Activated CD8-positive, alpha-beta memory T cell treated with anti-CD3 and anti-CD28 coated beads, Interleukin-2, amount 10 ng/mL, durations not matched to agents 7 days and 5 days (primary cell): Measurements from ENCODE around the gene RIOK3. TPM values are rescaled to one million over a fixed set of nuclear protein-coding genes. Genes with fewer than 3 reads are reported as not detected.
A peak's percentile ranks its signal among the peaks of the same experiment; 100 is the strongest.
"Not testable (repeated sequence)": the region's sequence is repeated elsewhere in the genome, so short reads cannot be mapped to it uniquely, and the experiment has no call there.

Experiments
- ATAC-seq: fragments of 150-1000 bp; cut with Tn5 transposase; one replicate; pipeline ENCODE4 v1.10.0; 2021; ENCODE audit warnings: moderate library complexity
- CTCF ChIA-PET: fragments of 350-600 bp; sonication (Branson Sonifier 250); formaldehyde crosslinking; loops from one replicate; lab custom pipeline; 2021; ENCODE audit warnings: antibody characterized with exemption; lab: Charles Lee
- DNase-seq: peaks from one replicate; pipeline ENCODE4 v3.0.0-alpha.2; 2020
- H3K27ac Mint-ChIP-seq: one replicate; pipeline ENCODE4 v1.8.0; 2021; ENCODE audit warnings: mild to moderate bottlenecking, mixed read lengths
- H3K27me3 Mint-ChIP-seq: one replicate; pipeline ENCODE4 v1.8.0; 2021; ENCODE audit warnings: mixed read lengths
- H3K36me3 Mint-ChIP-seq: one replicate; pipeline ENCODE4 v1.8.0; 2021; ENCODE audit warnings: mild to moderate bottlenecking, mixed read lengths
- H3K4me1 Mint-ChIP-seq: one replicate; pipeline ENCODE4 v1.8.0; 2021; ENCODE audit warnings: mixed read lengths
- H3K4me3 Mint-ChIP-seq: one replicate; pipeline ENCODE4 v1.8.0; 2021; ENCODE audit warnings: mild to moderate bottlenecking, moderate library complexity, mixed read lengths
- H3K9me3 Mint-ChIP-seq: one replicate; pipeline ENCODE4 v1.8.0; 2022; ENCODE audit warnings: low read depth, mixed read lengths
- total RNA-seq, 2 experiments: library from RNA; stranded (reverse); gene quantifications; one replicate each; pipeline ENCODE4 v1.2.3, GENCODE V29; 2021

The RIOK3 gene
- 10 to 100 TPM; 47.9 to 63.4 TPM for total RNA-seq

GRCh38 chr18:23452728-23453679 is at the start of gene RIOK3:
RIOK3 (plus strand) TSS chr18:23453287; CDS start chr18:23453440, 153 bp downstream.
- Mint-ChIP-seq H3K36me3 (peaks cover 10% of the 10 kb centered on the region), H3K4me3 (peak within 1 kb of the TSS; percentile 100), H3K27me3 (no peaks in the 10 kb centered on the region), H3K27ac (peak within 1 kb of the TSS; percentile 89), H3K4me1 (peaks cover 52% of the 10 kb centered on the region), H3K9me3 (no peaks in the 10 kb centered on the region)
- ATAC-seq = peak; percentile 97
- DNase-seq = peak; percentile 98
- CTCF ChIA-PET = interaction anchor here (0.6 to 1.4 kb wide), 6 partner anchors 9 to 63 kb away, joined by 3 to 4 read pairs (median 4); no protein-coding TSS in a partner anchor

- no peaks in the 10 kb centered on the region for H3K9me3 Mint-ChIP-seq
- H3K4me3 Mint-ChIP-seq = no peak overlapping the region
- ATAC-seq (no peak), DNase-seq (no peak)
- H3K4me1 Mint-ChIP-seq = peaks cover 2% of the 10 kb centered on the region
- H3K36me3 Mint-ChIP-seq = no peaks in the 10 kb centered on the region
- no peak overlapping the region for H3K27ac Mint-ChIP-seq
- H3K27me3 Mint-ChIP-seq = no peaks in the 10 kb centered on the region
- CTCF ChIA-PET = no interaction called here
Measured at GRCh38 chr18:23403310-23403709, 49.8 kb upstream of the RIOK3 start.

DNA sequence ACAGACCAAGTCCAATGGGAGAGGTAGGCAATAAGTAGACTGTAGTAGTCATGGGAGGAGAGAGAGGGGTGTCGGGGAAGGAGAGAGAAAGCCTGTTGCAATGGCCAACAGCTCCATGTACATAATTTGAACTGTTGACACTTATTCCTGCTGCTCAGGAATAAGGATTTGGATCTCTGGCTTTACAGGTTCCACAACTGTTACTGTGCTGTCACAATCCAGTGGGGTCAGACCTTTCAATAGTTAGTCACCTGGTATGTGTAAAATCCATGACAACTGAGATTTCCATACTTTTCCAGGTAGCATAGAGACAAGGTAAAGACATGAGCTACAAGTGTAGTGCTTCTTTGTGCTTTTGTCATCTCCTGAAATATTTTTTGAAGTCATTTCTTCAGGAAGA is 47.5 kb upstream of the RIOK3 start:
- CTCF ChIA-PET = interaction anchor here (0.9 to 1.7 kb wide), 5 partner anchors 14 to 477 kb away, joined by 3 to 4 read pairs (median 3); partner anchors contain the start of gene CABLES1
- DNase-seq (no peak), ATAC-seq (no peak)
- H3K36me3 Mint-ChIP-seq = no peaks in the 10 kb centered on the region
- no peaks in the 10 kb centered on the region for H3K9me3 Mint-ChIP-seq
- H3K27ac Mint-ChIP-seq = no peak overlapping the region
- H3K4me1 Mint-ChIP-seq = no peaks in the 10 kb centered on the region
- no peak overlapping the region for H3K4me3 Mint-ChIP-seq
- H3K27me3 Mint-ChIP-seq = no peaks in the 10 kb centered on the region

DNA sequence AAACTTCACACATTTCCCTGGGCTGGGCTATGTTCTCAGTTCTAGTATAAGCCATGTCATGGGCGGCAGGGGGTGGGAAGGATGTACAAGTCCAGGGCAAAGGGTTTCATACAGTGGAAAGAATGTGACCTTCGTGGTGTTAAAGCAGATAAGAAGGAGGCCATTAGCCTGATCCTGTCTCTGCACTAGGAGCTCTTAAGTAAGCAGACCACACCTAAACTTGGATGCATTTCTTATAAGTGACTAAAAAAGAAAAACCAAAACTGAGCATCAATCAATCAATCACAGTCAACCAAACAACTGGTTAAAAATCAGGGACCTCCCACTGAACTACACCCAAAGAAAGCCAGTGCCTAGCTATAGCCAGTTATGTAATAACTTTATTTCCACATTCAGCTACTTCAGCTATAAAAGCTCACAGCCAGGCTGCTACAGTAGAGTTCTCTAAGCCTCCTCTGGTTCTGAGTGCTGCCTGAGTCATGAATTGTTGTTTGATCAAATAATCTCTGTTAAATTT is 46.8 kb upstream of the RIOK3 start:
- no peaks in the 10 kb centered on the region for H3K27me3 Mint-ChIP-seq
- H3K36me3 Mint-ChIP-seq = no peaks in the 10 kb centered on the region
- no peak for ATAC-seq
- H3K4me3 Mint-ChIP-seq = no peak overlapping the region
- H3K4me1 Mint-ChIP-seq = no peaks in the 10 kb centered on the region
- no peaks in the 10 kb centered on the region for H3K9me3 Mint-ChIP-seq
- DNase-seq = no peak
- CTCF ChIA-PET = interaction anchor here (1.0 to 1.7 kb wide), 3 partner anchors 15 to 271 kb away, joined by 3 to 4 read pairs (median 4); partner anchors contain the start of gene CABLES1
- H3K27ac Mint-ChIP-seq = no peak overlapping the region

- DNase-seq (no peak), ATAC-seq (no peak)
- CTCF ChIA-PET = interaction anchor here (0.9 to 3.0 kb wide), 26 partner anchors 14 to 613 kb away, joined by 3 to 29 read pairs (median 4); partner anchors contain the start of genes CABLES1 and RIOK3
- Mint-ChIP-seq H3K27ac (no peak overlapping the region), H3K27me3 (no peaks in the 10 kb centered on the region), H3K9me3 (no peaks in the 10 kb centered on the region), H3K4me1 (no peaks in the 10 kb centered on the region), H3K4me3 (no peak overlapping the region), H3K36me3 (no peaks in the 10 kb centered on the region)
Measured at GRCh38 chr18:23412351-23412964, 40.6 kb upstream of the RIOK3 start.

DNA sequence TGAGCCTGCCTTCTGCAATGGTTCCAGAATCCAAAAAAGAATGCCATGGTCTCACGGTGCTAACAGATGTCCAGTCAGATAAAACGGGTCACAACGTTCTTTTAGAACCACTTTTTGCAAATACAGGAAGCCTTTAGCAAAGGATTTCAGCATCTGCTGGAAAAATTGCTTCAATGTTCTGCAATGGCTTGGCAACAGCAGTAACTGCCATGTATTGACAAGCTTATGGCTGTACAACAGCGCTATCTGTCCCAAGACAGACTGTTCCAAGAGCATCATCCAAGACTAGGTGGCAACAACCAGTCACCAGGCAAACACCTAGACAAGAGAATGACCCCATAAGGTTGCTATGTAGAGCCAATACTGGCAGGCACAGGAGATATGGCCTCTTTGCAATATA is 37.6 kb upstream of the RIOK3 start:
- H3K36me3 Mint-ChIP-seq = no peaks in the 10 kb centered on the region
- no peak for DNase-seq
- no peak overlapping the region for H3K4me3 Mint-ChIP-seq
- H3K27me3 Mint-ChIP-seq = no peaks in the 10 kb centered on the region
- ATAC-seq = no peak
- no peak overlapping the region for H3K27ac Mint-ChIP-seq
- CTCF ChIA-PET = interaction anchor here (0.8 kb wide), 1 partner anchor 83 kb away, joined by 3 read pairs; no protein-coding TSS in a partner anchor
- H3K4me1 Mint-ChIP-seq = no peaks in the 10 kb centered on the region
- no peaks in the 10 kb centered on the region for H3K9me3 Mint-ChIP-seq

- Mint-ChIP-seq H3K36me3 (no peaks in the 10 kb centered on the region), H3K4me3 (no peak overlapping the region), H3K9me3 (no peaks in the 10 kb centered on the region), H3K27me3 (no peaks in the 10 kb centered on the region), H3K27ac (no peak overlapping the region), H3K4me1 (no peaks in the 10 kb centered on the region)
- ATAC-seq = no peak
- no peak for DNase-seq
- CTCF ChIA-PET = interaction anchor here (0.8 kb wide), 1 partner anchor 82 kb away, joined by 3 read pairs; no protein-coding TSS in a partner anchor
Measured at GRCh38 chr18:23416298-23416697, 36.8 kb upstream of the RIOK3 start.

DNA sequence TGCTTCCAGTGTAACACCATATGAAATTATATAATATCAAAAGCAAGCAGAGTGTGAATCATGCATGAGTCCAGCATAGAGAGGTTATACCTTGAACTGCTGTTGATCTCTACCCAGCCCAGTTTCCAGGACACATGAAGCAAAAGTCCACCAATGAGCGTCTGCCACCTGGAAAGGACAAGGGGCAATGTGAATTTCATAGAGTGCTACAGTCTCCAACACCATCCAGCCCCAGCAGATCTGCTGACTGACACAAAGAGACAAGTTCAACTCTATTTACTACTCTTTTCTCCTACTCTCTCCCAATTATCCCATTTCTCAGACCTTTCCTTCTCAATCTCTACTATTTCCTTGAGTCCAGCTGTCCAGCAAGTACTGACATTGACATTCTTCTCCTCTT is 31.8 kb upstream of the RIOK3 start:
- Mint-ChIP-seq H3K27ac (no peak overlapping the region), H3K4me3 (no peak overlapping the region), H3K4me1 (peaks cover 8% of the 10 kb centered on the region), H3K9me3 (peaks cover 2% of the 10 kb centered on the region), H3K36me3 (peaks cover under 1% of the 10 kb centered on the region), H3K27me3 (no peaks in the 10 kb centered on the region)
- CTCF ChIA-PET = no interaction called here
- DNase-seq (no peak), ATAC-seq (no peak)

DNA sequence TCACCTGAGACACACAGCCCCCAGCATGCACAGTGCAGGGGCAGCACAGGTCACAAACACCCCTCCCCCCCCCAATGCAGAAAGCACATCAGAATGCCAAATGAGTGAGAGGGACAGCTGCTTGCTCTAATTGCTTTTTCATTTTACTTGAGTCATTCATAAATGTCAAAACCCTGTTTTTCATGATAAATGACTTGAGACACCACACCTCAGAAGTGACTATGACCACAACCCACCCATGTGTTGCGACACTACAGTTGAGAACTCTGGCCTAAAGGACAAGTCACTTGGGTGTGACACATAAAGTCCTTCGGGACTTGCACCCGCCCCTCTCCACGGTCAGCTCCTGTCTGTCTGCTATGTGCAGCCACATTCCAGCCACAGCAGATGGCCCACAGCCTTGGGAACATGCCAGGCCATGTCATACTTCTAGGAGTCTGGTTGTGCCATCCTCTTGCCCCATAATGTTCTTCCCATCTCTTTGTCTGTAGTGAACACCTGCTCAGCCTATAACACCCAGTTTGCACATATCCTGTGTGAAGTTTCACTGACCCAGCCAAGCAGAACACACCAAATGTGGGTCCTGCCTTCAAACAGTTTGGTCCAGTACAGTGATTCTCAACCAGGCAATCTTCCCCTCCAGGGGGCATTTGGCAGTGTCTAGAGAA is 30.2 kb upstream of the RIOK3 start:
- H3K4me3 Mint-ChIP-seq = no peak overlapping the region

DNA sequence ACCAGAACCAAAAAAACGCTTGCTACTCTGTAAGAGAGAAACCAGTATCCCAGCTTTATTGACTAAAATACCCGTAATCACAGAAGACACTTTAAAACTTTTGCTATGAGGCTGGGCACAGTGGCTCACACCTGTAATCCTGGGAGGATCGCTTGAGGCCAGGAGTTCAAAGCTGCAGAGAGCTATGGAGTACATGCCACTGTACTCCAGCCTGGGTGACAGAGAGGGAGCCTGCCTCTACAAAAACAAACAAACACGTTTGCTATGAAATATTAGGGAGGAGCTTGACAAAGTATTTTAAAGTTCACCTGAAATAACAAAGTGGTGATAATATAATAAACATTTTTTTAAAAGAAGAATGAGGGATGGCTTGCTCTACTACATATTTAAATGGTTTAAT is 28.5 kb upstream of the RIOK3 start:
- DNase-seq = no peak
- Mint-ChIP-seq H3K27me3 (no peaks in the 10 kb centered on the region), H3K27ac (no peak overlapping the region), H3K4me3 (no peak overlapping the region), H3K9me3 (peaks cover 2% of the 10 kb centered on the region), H3K4me1 (peaks cover 8% of the 10 kb centered on the region), H3K36me3 (peaks cover 12% of the 10 kb centered on the region)
- no peak for ATAC-seq
- CTCF ChIA-PET = no interaction called here

More for the DNA sequence above, 30.2 kb upstream of the RIOK3 start:
- Mint-ChIP-seq H3K36me3 (peaks cover 4% of the 10 kb centered on the region), H3K27me3 (no peaks in the 10 kb centered on the region), H3K9me3 (peaks cover 2% of the 10 kb centered on the region), H3K4me1 (peaks cover 8% of the 10 kb centered on the region), H3K27ac (peak overlapping the region; percentile 0)
- ATAC-seq (peak; percentile 49), DNase-seq (peak; percentile 54)
- CTCF ChIA-PET = no interaction called here

DNA sequence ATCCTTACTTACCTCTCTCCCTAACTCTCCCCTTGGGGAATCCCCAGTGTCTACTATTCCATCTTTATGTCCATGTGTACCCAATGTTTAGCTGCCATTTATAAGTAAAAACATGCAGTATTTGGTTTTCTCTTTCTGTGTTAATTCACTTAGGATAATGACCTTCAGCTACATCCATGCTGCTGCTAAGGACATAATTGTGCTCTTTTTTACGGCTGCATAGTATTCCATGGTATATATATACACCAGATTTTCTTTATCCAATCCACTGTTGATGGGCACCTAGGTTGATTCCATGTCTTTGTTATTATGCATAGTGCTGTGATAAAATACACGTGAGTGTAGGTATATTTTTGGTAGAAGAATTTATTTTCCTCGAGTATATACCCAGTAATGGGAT is 24.3 kb upstream of the RIOK3 start:
- Mint-ChIP-seq H3K27me3 (no peaks in the 10 kb centered on the region), H3K27ac (no peak overlapping the region), H3K36me3 (peaks cover 16% of the 10 kb centered on the region), H3K4me1 (no peaks in the 10 kb centered on the region), H3K4me3 (no peak overlapping the region), H3K9me3 (peaks cover 2% of the 10 kb centered on the region)
- CTCF ChIA-PET = interaction anchor here (1.0 kb wide), 1 partner anchor 18 kb away, joined by 3 read pairs; no protein-coding TSS in a partner anchor
- ATAC-seq = no peak
- no peak for DNase-seq

- peaks cover 16% of the 10 kb centered on the region for H3K36me3 Mint-ChIP-seq
Measured at GRCh38 chr18:23429538-23429937, 23.5 kb upstream of the RIOK3 start.

More at GRCh38 chr18:23429538-23429937, 23.5 kb upstream of the RIOK3 start:
- CTCF ChIA-PET = interaction anchor here (1.0 kb wide), 1 partner anchor 17 kb away, joined by 3 read pairs; no protein-coding TSS in a partner anchor
- ATAC-seq, H3K9me3 Mint-ChIP-seq, H3K27ac Mint-ChIP-seq, DNase-seq, H3K4me1 Mint-ChIP-seq, H3K4me3 Mint-ChIP-seq, H3K27me3 Mint-ChIP-seq: not testable (repeated sequence)
